Measurements from ENCODE around the gene GLB1L. TPM values are rescaled to one million over a fixed set of nuclear protein-coding genes. Genes with fewer than 3 reads are reported as not detected.
A peak's percentile ranks its signal among the peaks of the same experiment; 100 is the strongest.
"Not testable (repeated sequence)": the region's sequence is repeated elsewhere in the genome, so short reads cannot be mapped to it uniquely, and the experiment has no call there.

Gene GLB1L
- total and polyA plus RNA-seq, 8 donors = 9.9 to 17.9 (median 16.1) TPM

DNA sequence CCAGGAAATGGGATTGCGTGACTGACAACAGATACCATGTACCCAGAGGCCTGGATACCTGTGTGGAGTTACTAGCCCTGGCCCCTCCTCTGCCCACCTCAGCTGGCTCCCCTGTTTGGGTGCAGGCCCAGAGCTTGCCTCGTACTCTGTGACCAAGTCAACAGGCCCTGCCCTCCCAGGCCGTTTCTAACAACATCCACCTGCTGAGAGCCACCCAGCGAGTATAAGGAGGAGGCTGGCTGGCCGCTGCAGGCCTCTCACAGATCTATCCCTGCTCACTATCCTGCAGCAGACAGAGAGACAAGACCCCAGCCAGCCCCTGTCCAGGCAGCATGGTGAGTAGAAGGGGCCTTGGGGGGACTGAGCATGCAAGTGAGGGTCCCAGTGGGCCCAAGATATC, 21.0 kb upstream of the GLB1L start:
- Histone ChIP-seq H3K4me3 (no peak overlapping the region), H3K27me3 (peaks cover 0 to 5% of the 10 kb centered on the region in 2 donors), H3K9me3 (no peaks in the 10 kb centered on the region), H3K4me1 (no peaks in the 10 kb centered on the region), H3K27ac (no peak overlapping the region), H3K36me3 (no peaks in the 10 kb centered on the region)
- no peak for DNase-seq
- ATAC-seq = no peak
- intact Hi-C loops (cut with DNase I) = no loop called here
- TF ChIP-seq, protein P1, sequence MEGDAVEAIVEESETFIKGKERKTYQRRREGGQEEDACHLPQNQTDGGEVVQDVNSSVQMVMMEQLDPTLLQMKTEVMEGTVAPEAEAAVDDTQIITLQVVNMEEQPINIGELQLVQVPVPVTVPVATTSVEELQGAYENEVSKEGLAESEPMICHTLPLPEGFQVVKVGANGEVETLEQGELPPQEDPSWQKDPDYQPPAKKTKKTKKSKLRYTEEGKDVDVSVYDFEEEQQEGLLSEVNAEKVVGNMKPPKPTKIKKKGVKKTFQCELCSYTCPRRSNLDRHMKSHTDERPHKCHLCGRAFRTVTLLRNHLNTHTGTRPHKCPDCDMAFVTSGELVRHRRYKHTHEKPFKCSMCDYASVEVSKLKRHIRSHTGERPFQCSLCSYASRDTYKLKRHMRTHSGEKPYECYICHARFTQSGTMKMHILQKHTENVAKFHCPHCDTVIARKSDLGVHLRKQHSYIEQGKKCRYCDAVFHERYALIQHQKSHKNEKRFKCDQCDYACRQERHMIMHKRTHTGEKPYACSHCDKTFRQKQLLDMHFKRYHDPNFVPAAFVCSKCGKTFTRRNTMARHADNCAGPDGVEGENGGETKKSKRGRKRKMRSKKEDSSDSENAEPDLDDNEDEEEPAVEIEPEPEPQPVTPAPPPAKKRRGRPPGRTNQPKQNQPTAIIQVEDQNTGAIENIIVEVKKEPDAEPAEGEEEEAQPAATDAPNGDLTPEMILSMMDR (IDR thresholded peaks at IDR 0.05) = no peak

DNA sequence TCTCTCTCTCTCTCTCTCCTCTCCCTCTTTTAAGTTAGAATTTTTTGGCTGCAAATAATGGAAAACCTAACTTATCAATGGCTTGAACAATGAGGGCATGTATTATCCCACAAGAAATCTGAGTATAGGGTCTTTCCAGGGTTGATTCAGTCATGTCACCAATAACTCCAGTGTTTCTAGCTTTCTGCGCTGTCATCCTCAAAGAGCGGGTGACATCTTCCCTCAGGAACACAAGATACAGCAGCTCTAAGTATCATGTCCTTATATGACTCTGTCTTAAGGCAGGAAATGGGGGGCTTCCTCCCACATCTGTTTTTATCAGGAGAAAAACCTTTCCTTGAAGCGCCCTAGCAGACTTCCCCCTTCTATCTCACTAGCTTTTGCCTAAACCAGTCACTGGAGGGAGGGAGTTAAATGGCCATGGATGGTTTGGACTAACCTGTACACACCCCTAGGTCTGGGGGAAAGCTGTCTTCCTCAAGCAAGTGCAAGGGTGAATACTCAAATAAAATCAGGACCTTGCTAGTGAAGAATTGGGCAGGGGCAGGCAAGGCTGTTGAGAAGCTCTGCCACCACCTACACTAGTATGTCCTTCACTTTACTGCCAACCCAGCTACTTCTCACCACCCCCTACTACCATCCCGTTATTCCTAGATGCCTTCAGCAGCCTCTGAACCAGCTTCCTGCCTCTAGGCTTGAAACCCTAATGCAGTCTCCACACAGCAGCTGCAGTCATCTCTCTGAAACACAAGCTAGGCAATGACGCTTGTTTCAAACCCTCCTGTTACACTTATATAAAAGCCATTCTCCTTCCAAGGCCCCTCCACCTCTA, 16.0 kb upstream of the GLB1L start:
- H3K9me3 ChIP-seq = no peaks in the 10 kb centered on the region
- H3K4me1 ChIP-seq = no peaks in the 10 kb centered on the region
- DNase-seq = no peak
- intact Hi-C loops (cut with DNase I) = no loop called here
- H3K27ac ChIP-seq = no peak overlapping the region
- TF ChIP-seq, protein P1 (IDR thresholded peaks at IDR 0.05) = no peak
- H3K4me3 ChIP-seq = no peak overlapping the region
- H3K27me3 ChIP-seq = peaks cover 0 to 36% of the 10 kb centered on the region in 2 donors
- no peaks in the 10 kb centered on the region for H3K36me3 ChIP-seq
- no peak for ATAC-seq

DNA sequence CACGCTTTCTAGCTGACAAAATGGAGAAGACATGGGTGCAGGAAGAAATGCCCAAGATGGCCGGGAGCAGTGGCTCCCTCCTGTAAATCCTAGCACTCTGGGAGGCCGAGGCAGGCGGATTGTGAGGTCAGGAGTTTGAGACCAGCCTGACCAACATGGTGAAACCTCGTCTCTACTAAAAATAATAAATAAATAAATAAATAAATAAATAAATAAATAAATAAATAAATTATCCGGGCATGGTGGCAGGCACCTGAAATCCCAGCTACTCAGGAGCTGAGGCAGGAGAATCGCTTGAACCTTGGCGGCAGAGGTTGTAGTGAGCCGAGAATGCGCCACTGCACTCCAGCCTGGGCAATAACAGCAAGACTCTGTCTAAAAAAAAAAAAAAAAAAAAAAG, 13.7 kb upstream of the GLB1L start:
- Histone ChIP-seq H3K4me1 (peaks cover 0 to 14% of the 10 kb centered on the region in 2 donors), H3K27me3 (peaks cover 0 to 43% of the 10 kb centered on the region in 2 donors)
- ATAC-seq; DNase-seq; H3K9me3 ChIP-seq; H3K4me3 ChIP-seq; H3K27ac ChIP-seq; intact Hi-C loops (cut with DNase I); H3K36me3 ChIP-seq: not testable (repeated sequence)

DNA sequence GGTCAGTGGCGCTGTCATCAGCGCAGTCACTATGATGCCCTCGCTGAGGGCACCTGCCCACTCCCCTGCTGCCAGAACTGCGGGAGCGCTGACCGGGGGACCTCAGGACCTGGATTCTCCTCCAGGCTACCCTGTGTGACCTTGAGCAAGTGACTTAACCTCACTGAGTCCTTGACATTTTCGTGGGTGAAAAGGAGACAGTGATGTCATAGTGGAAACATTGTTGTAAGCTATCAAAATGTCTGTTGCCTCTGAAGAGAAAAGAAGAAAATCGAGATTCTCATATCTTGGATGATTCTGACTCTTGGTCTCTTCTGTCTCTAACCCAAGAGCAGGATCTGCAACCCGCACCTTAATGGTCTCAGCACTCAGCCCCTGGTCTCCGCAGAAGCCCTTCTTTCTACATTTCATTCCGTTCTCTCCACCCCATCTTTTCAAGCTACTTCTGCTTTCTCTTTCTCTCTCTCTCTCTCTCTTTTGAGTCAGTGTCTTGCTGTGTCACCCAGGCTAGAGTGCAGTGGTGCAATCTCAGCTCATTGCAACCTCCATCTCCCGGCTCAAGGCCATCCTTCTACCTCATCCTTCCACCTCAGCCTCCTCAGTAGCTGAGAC, 9.5 kb upstream of the GLB1L start:
- intact Hi-C loops (cut with DNase I) = no loop called here
- peak; percentile 5 for ATAC-seq

DNA sequence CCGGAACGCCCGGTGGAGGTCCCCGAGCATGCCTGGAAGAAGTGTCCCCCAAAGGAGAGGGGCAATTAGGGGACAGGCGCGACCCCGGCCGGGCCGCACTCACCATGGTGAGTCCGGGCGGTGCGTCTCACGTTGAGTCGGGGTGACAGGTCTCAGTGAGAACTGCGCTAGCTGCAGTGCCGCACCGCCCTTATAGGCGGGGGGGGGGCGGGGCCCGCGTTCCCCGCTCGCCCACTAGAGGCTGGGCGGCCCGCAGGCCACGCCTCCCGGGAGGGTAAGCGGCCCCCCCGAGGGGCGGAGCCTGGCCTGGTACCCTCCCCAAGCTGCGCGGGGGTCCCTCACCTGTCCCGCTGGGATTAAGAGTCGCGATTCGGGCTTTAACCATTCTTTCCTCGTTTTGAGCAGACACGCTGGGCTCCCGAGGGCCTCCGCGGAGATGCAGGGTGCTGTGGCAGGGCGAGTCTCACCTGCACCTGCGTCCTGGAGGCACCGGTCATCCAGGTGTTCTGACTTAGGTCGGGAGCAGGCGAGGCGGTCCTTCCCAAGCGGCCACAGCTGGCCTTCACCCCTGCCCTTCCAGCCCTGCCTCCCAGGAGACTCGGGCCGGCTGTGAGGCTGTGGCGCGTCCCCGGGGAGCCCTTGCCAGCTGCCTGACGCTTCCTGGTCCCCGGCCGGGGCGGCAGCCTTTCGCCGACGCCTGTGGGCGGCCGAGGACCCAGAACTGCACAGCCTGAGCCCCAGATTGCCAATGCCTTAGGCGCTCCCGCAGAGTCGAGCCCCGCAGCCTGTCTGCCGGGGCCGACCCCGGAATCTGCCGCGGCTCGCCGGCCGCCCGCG, 8.7 kb upstream of the GLB1L start, which contains the start of gene TUBA4A:
Gene TUBA4A (minus strand): TSS at position 166 of the 837 bp plus-strand sequence. CDS start 60 bp downstream, at position 106.
- Histone ChIP-seq H3K36me3 (peaks cover 0 to 14% of the 10 kb centered on the region in 2 donors), H3K4me1 (peaks cover 16 to 54% of the 10 kb centered on the region in 2 donors), H3K4me3 (peak within 1 kb of the TSS; percentile 54 to 69), H3K27me3 (peaks cover 0 to 26% of the 10 kb centered on the region in 2 donors), H3K9me3 (no peaks in the 10 kb centered on the region), H3K27ac (peak within 1 kb of the TSS; percentile 79 to 97)
- intact Hi-C loops (cut with DNase I) = no loop called here
- DNase-seq = peak in 3 of 4 donors; percentile 79 to 97 (median 88)
- peak; percentile 89 for ATAC-seq
- TF ChIP-seq, protein P1 (IDR thresholded peaks at IDR 0.05) = peak in 1 of 2 donors; percentile 32

More for the DNA sequence above, 9.5 kb upstream of the GLB1L start:
- TF ChIP-seq, protein P1 (IDR thresholded peaks at IDR 0.05) = no peak
- DNase-seq = peak in 1 of 4 donors; percentile 44
- Histone ChIP-seq H3K4me3 (peak overlapping the region; percentile 54 to 69), H3K4me1 (peaks cover 10 to 46% of the 10 kb centered on the region in 2 donors), H3K27me3 (peaks cover 0 to 33% of the 10 kb centered on the region in 2 donors), H3K36me3 (peaks cover 0 to 12% of the 10 kb centered on the region in 2 donors), H3K27ac (peak overlapping the region; percentile 79 to 97), H3K9me3 (no peaks in the 10 kb centered on the region)
